Spleen (tissue), 11 donors: Measurements from ENCODE around the gene ABCG2. TPM values are rescaled to one million over a fixed set of nuclear protein-coding genes. Genes with fewer than 3 reads are reported as not detected.

Experiments used
- DNase-seq: peaks from one replicate; pipeline ENCODE4 v3.0.0-alpha.2; 2020
- H3K27ac ChIP-seq, 8 donors: fragments of 200-600 bp; sonication (generic) in 7 of 8; 1 replicate in 4 of 8; 2 replicates in 4 of 8; pipeline versions ENCODE4 v1.5.0 to v1.8.0; 2016 to 2021; ENCODE audit warnings: inconsistent platforms in 4 of 8, mild to moderate bottlenecking in 4 of 8, moderate library complexity in 1 of 8
- H3K27me3 ChIP-seq, 7 donors: fragments of 200-600 bp; sonication (generic) in 6 of 7; replicated peaks in 1 of 7; 1 replicate in 4 of 7; 2 replicates in 3 of 7; pipeline versions ENCODE4 v1.5.0 to v1.8.0; 2016 to 2021; ENCODE audit warnings: inconsistent platforms in 3 of 7, mild to moderate bottlenecking in 1 of 7
- H3K36me3 ChIP-seq, 6 donors: fragments of 200-600 bp; sonication (generic) in 5 of 6; 1 replicate in 4 of 6; 2 replicates in 2 of 6; pipeline versions ENCODE4 v1.5.0 to v1.8.0; 2016 to 2021; ENCODE audit warnings: inconsistent platforms in 2 of 6
- H3K4me1 ChIP-seq, 6 donors: fragments of 200-600 bp; sonication (generic) in 5 of 6; 1 replicate in 3 of 6; 2 replicates in 3 of 6; pipeline versions ENCODE4 v1.5.0 to v1.8.0; 2016 to 2021; ENCODE audit warnings: inconsistent platforms in 3 of 6
- H3K4me3 ChIP-seq, 8 donors: fragments of 200-600 bp; sonication (generic) in 7 of 8; 1 replicate in 4 of 8; 2 replicates in 4 of 8; pipeline versions ENCODE4 v1.5.0 to v1.8.0; 2016 to 2021; ENCODE audit warnings: inconsistent platforms in 4 of 8, mild to moderate bottlenecking in 4 of 8, moderate library complexity in 2 of 8
- H3K9me3 ChIP-seq, 8 donors: fragments of 200-600 bp; sonication (generic) in 7 of 8; 1 replicate in 4 of 8; 2 replicates in 4 of 8; pipeline versions ENCODE4 v1.5.0 to v1.8.0; 2016 to 2021; ENCODE audit warnings: inconsistent platforms in 4 of 8
- POLR2A ChIP-seq, 3 donors: fragments of 450-650 bp; IDR thresholded peaks; one replicate each; pipeline ENCODE4 v1.5.1; 2017; ENCODE audit warnings: antibody characterized with exemption in 3 of 3, mild to moderate bottlenecking in 1 of 3
- POLR2AphosphoS5 ChIP-seq, 3 donors: sonication (generic); formaldehyde crosslinking; IDR thresholded peaks; one replicate each; pipeline ENCODE4 v1.5.1; 2017; ENCODE audit warnings: antibody characterized with exemption in 3 of 3
- WGBS, 5 donors: extraction: QIAGEN DNeasy Blood & Tissue Kit in 3 of 5; methylation state at CpG; one replicate each; pipeline versions ENCODE4 v1.1.5 to v1.1.7; 2013 to 2018; 5-methylcytosine and 5-hydroxymethylcytosine counted together
- intact Hi-C: fragments of 100-400 bp; cut with DNase I; formaldehyde crosslinking; loops from one replicate; pipeline ENCODE4 v1.15.0; 2023; ENCODE audit warnings: low total_unique reads
- polyA plus RNA-seq, 3 donors: library from polyadenylated mRNA; stranded (reverse); fragments of 200-250 nt; gene quantifications; one replicate each; pipeline ENCODE4 v1.2.1, GENCODE V29; 2013
- total RNA-seq, 7 donors: library from RNA; depleted of rRNA in 3 of 7; stranded (reverse); fragments of >200 nt in 3 of 7; fragmentation: NEBNext Ultra II Directional in 4 of 7; extraction: Animal tissue kit (Norgen Biotek cat#: 25700) in 4 of 7; gene quantifications; one replicate each; pipeline versions ENCODE4 v1.1.0 to v1.2.1, GENCODE V29; 2016 to 2021
- TF ChIP-seq, protein P1 (sequence below), 11 experiments: fragments of 200-600 bp in 7 of 11; fragments of 450-650 bp in 4 of 11; sonication (generic) in 4 of 11; IDR thresholded peaks in 8 of 11; conservative IDR thresholded peaks in 3 of 11; 1 replicate in 7 of 11; 2 replicates in 4 of 11; pipeline versions ENCODE4 v1.4.0 to v1.8.0; 2016 to 2021; ENCODE audit warnings: antibody characterized with exemption in 11 of 11, inconsistent platforms in 4 of 11, mild to moderate bottlenecking in 1 of 11
- donor health status: healthy with polysubstance abuse.
- donor health status: DM: no; HTN: no; CAD: no; lungs with moderate emphysema.
- donor health status: DM: no; HTN: no; CAD: no.
- donor health status: Bipolar disorder and iron deficiency.
- donor health status: healthy.
- donor health status: DM: no; HTN: no; CAD: no.
- donor health status: DM: yes; HTN: yes; CAD: no.

Gene ABCG2
- total and polyA plus RNA-seq, 10 donors: 0.12 to 3.0 (median 1.4) TPM

DNA sequence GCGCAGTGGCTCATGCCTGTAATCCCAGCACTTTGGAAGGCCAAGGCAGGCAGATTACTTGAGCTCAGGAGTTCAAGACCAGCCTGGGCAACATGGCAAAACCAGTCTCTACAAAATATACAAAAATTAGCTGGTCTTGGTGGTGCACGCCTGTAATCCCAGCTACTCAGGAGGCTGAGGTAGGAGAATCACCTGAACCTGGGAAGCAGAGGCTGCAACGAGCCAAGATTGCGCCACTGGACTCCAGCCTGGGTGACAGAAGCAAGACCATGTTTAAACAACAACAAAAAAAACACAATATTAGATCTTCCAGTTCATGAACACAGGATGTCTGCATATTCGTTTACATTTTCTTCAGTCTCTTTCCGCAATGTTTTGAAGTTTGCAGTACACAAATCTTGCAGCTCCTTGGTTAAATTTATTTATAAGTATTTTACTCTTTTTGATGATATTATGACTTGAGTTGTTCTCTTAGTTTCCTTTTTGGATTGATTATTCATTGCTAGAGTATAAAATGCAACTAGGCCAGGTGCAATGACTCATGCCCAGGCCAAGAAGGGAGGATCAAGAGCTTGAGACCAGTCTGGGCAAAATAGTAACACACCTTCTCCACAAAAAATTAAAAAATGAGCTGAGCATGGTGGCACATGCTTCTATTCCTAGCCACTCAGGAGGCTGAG lies 30.4 kb upstream of the ABCG2 start:
- intact Hi-C loops: no loop called here
- no peaks in the 10 kb centered on the region for H3K9me3 ChIP-seq
- TF ChIP-seq POLR2AphosphoS5 (IDR thresholded peaks at IDR 0.05) (no peak), POLR2A (IDR thresholded peaks at IDR 0.05) (no peak)
- TF ChIP-seq, protein P1, sequence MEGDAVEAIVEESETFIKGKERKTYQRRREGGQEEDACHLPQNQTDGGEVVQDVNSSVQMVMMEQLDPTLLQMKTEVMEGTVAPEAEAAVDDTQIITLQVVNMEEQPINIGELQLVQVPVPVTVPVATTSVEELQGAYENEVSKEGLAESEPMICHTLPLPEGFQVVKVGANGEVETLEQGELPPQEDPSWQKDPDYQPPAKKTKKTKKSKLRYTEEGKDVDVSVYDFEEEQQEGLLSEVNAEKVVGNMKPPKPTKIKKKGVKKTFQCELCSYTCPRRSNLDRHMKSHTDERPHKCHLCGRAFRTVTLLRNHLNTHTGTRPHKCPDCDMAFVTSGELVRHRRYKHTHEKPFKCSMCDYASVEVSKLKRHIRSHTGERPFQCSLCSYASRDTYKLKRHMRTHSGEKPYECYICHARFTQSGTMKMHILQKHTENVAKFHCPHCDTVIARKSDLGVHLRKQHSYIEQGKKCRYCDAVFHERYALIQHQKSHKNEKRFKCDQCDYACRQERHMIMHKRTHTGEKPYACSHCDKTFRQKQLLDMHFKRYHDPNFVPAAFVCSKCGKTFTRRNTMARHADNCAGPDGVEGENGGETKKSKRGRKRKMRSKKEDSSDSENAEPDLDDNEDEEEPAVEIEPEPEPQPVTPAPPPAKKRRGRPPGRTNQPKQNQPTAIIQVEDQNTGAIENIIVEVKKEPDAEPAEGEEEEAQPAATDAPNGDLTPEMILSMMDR (IDR thresholded peaks at IDR 0.05 in 8 of 11, conservative IDR thresholded peaks at IDR 0.05 in 3 of 11): no peak
- no peaks in the 10 kb centered on the region for H3K4me1 ChIP-seq
- 92 to 96% (median 94%) methylated on average over 6 of the region's 6 CpGs for WGBS, 5 donors
- H3K27ac ChIP-seq: no peak overlapping the region
- no peak for DNase-seq
- no peaks in the 10 kb centered on the region for H3K36me3 ChIP-seq
- H3K4me3 ChIP-seq: no peak overlapping the region
- no peaks in the 10 kb centered on the region for H3K27me3 ChIP-seq

DNA sequence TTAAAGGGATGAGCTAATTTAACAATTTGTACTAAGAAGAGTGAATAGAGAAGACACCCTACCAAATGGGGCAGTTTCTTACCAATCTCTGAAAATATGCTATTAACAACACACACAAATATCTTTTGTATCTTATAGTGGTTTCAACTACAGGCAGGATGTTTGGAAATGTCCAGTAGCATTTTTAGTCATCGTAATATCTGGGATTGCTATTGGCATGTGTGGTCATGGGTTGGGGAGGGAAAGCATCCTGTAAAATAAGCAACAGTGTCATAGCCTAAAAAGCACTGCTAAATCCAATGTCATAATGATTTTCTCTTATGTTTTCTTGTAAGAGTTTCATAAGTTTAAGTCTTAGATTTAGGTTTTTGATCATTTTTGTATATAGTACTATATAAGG lies 29.3 kb upstream of the ABCG2 start:
- WGBS, 5 donors: 75 to 97% (median 87%) methylated on average over 1 of the region's 1 CpG
- intact Hi-C loops: no loop called here
- no peak for DNase-seq
- TF ChIP-seq POLR2AphosphoS5 (IDR thresholded peaks at IDR 0.05) (no peak), POLR2A (IDR thresholded peaks at IDR 0.05) (no peak)
- TF ChIP-seq, protein P1 (IDR thresholded peaks at IDR 0.05 in 8 of 11, conservative IDR thresholded peaks at IDR 0.05 in 3 of 11): no peak
- Histone ChIP-seq H3K4me3 (no peak overlapping the region), H3K27ac (no peak overlapping the region), H3K9me3 (no peaks in the 10 kb centered on the region), H3K27me3 (no peaks in the 10 kb centered on the region), H3K4me1 (no peaks in the 10 kb centered on the region), H3K36me3 (no peaks in the 10 kb centered on the region)

DNA sequence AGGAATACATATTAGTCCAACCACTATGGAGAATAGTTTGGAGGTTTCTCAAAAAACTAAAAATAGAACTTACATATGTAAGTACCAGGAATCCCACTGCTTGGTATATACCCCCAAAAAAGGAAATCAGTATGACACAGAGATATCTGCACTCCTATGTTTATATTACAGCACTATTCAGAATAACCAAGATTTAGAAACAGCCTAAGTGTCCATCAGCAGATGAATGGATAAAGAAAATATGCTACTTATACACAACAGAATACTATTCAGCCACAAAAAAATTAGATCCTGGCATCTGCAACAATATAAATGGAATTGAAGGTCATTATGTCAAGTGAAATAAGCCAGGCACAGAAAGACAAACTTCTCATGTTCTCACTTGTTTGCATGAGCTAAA lies 27.5 kb upstream of the ABCG2 start:
- no peaks in the 10 kb centered on the region for H3K9me3 ChIP-seq
- no peaks in the 10 kb centered on the region for H3K27me3 ChIP-seq
- no peak for TF ChIP-seq POLR2AphosphoS5 (IDR thresholded peaks at IDR 0.05)
- no peak for TF ChIP-seq POLR2A (IDR thresholded peaks at IDR 0.05)
- H3K4me1 ChIP-seq: no peaks in the 10 kb centered on the region
- intact Hi-C loops: no loop called here
- H3K36me3 ChIP-seq: no peaks in the 10 kb centered on the region
- no peak for DNase-seq
- no peak overlapping the region for H3K27ac ChIP-seq
- no peak overlapping the region for H3K4me3 ChIP-seq

GRCh38 chr4:88179261-88179660 lies 20.8 kb upstream of the ABCG2 start:
- 90 to 97% (median 93%) methylated on average over 4 of the region's 4 CpGs for WGBS, 5 donors
- no peaks in the 10 kb centered on the region for H3K36me3 ChIP-seq
- H3K27ac ChIP-seq: no peak overlapping the region
- intact Hi-C loops: no loop called here
- no peak overlapping the region for H3K4me3 ChIP-seq
- TF ChIP-seq, protein P1 (IDR thresholded peaks at IDR 0.05 in 8 of 11, conservative IDR thresholded peaks at IDR 0.05 in 3 of 11): no peak
- no peak for TF ChIP-seq POLR2AphosphoS5 (IDR thresholded peaks at IDR 0.05)
- no peak for TF ChIP-seq POLR2A (IDR thresholded peaks at IDR 0.05)
- H3K4me1 ChIP-seq: peaks cover 0 to 4% (median 0%) of the 10 kb centered on the region in 6 donors
- DNase-seq: no peak
- H3K27me3 ChIP-seq: no peaks in the 10 kb centered on the region
- H3K9me3 ChIP-seq: peaks cover 0 to 13% (median 0%) of the 10 kb centered on the region in 8 donors
